K562 (cell line): ENCODE data around the gene GATA6. TPM values are rescaled to one million over a fixed set of nuclear protein-coding genes. Genes with fewer than 3 reads are reported as not detected.
"Not testable (repeated sequence)": the region's sequence is repeated elsewhere in the genome, so short reads cannot be mapped to it uniquely, and the experiment has no call there.

ENCODE experiments used
- ATAC-seq: fragments of 200-7000 bp; cut with Tn5 transposase; 3 replicates; pipeline ENCODE4 v1.9.1; 2020; ENCODE audit warnings: moderate library complexity
- BruUV-seq: library from RNA; stranded (reverse); fragments of 400-500 nt; replicated peaks from 2 replicates; lab custom pipeline; 2021; lab: Mats Ljungman, UMichigan
- CTCF ChIA-PET: fragments of 300-600 bp; formaldehyde crosslinking; extraction: SDS; loops from one replicate; lab custom pipeline; 2021; ENCODE audit warnings: low intra/inter-chr PET ratio; lab: Yijun Ruan, JAX
- POLR2A ChIA-PET: fragments of 300-600, 350-650 bp; sonication (Branson Sonifier 250); formaldehyde crosslinking; extraction: SDS; loops from one replicate; lab custom pipeline; 2021; ENCODE audit warnings: antibody characterized with exemption, inconsistent platforms; lab: Yijun Ruan, JAX
- DNase-seq, 4 experiments: peaks; one replicate each; pipeline versions ENCODE4 v3.0.0 to v3.0.0-alpha.2; 2011 to 2018; ENCODE audit warnings: low spot score in 3 of 4, mixed read lengths in 3 of 4; ENCODE audit errors: extremely low read depth in 1 of 4
- FAIRE-seq: peaks from 2 replicates; lab custom pipeline; 2011; peaks lifted over from hg19 to GRCh38; lab: Jason Lieb, UNC
- H2AFZ ChIP-seq: 2 replicates; pipeline ENCODE4 v1.6.0; 2011; ENCODE audit warnings: low read depth, low read length, control low read depth, inconsistent platforms
- H3K27ac ChIP-seq: fragments of 200-600 bp; 3 replicates; pipeline ENCODE4 v1.8.0; 2011; ENCODE audit warnings: low read depth, mild to moderate bottlenecking, control low read depth, inconsistent platforms, low read length, moderate library complexity, mixed read lengths; ENCODE audit errors: extremely low read depth
- H3K27me3 ChIP-seq, 2 experiments: fragments of 300-600 bp in 1 of 2; 2 replicates in 1 of 2; 3 replicates in 1 of 2; pipeline versions ENCODE4 v1.6.0 to v1.8.0; 2011; ENCODE audit warnings: inconsistent platforms in 2 of 2, low read length in 2 of 2, mild to moderate bottlenecking in 1 of 2, mixed read lengths in 1 of 2, moderate library complexity in 1 of 2; ENCODE audit not compliant: control insufficient read depth in 2 of 2, insufficient read depth in 2 of 2
- H3K36me3 ChIP-seq: fragments of 300-600 bp; 3 replicates; pipeline ENCODE4 v1.8.0; 2011; ENCODE audit warnings: mild to moderate bottlenecking, low read length, inconsistent platforms; ENCODE audit not compliant: control insufficient read depth, insufficient read depth
- H3K4me1 ChIP-seq, 2 experiments: fragments of 200-600 bp in 1 of 2; replicated peaks in 1 of 2; 2 replicates in 1 of 2; 3 replicates in 1 of 2; pipeline versions ENCODE4 v1.5.1 to v1.8.0; 2011; ENCODE audit warnings: inconsistent platforms in 2 of 2, low read length in 2 of 2, mild to moderate bottlenecking in 1 of 2, mixed read lengths in 1 of 2, moderate library complexity in 1 of 2; ENCODE audit not compliant: control insufficient read depth in 2 of 2, insufficient read depth in 2 of 2
- H3K4me2 ChIP-seq: 2 replicates; pipeline ENCODE4 v1.6.1; 2011; ENCODE audit warnings: low read length, control low read depth, inconsistent platforms, mixed read lengths; ENCODE audit not compliant: insufficient read depth
- H3K4me3 ChIP-seq: fragments of 200-600 bp; sonication (generic), shearing (Covaris generic); 2 replicates; pipeline ENCODE4 v1.5.1; 2016; ENCODE audit warnings: control low read depth, inconsistent platforms
- H3K79me2 ChIP-seq: fragments of 200-600 bp; 3 replicates; pipeline ENCODE4 v1.8.0; 2011; ENCODE audit warnings: low read length, inconsistent platforms; ENCODE audit not compliant: control insufficient read depth, insufficient read depth
- H3K9ac ChIP-seq, 2 experiments: 2 replicates each; pipeline versions ENCODE4 v1.6.0 to v1.6.1; 2011; ENCODE audit warnings: low read depth in 2 of 2, low read length in 2 of 2, control low read depth in 1 of 2, inconsistent platforms in 1 of 2, mild to moderate bottlenecking in 1 of 2, mixed read lengths in 1 of 2; ENCODE audit not compliant: insufficient read depth in 1 of 2
- H3K9me1 ChIP-seq: one replicate; pipeline ENCODE4 v1.6.0; 2011; ENCODE audit warnings: inconsistent platforms, mild to moderate bottlenecking, low read length, moderate library complexity; ENCODE audit not compliant: control insufficient read depth, insufficient read depth
- H3K9me3 ChIP-seq: replicated peaks from 2 replicates; pipeline ENCODE4 v1.5.1; 2011; ENCODE audit warnings: low read depth, low read length, inconsistent platforms; ENCODE audit not compliant: control insufficient read depth, insufficient read depth
- H4K20me1 ChIP-seq: replicated peaks from 2 replicates; pipeline ENCODE4 v1.6.1; 2011; ENCODE audit warnings: low read length, inconsistent platforms, mixed read lengths; ENCODE audit not compliant: control insufficient read depth, insufficient read depth
- SAP30 ChIP-seq: fragments of 200-600 bp; sonication (generic); IDR thresholded peaks from 2 replicates; pipeline ENCODE4 v1.6.1; 2012; ENCODE audit warnings: borderline replicate concordance, low read depth, mild to moderate bottlenecking, moderate library complexity, low read length, control low read depth, inconsistent platforms; ENCODE audit not compliant: insufficient read depth, poor library complexity, severe bottlenecking
- SMARCE1 ChIP-seq: fragments of 450-650 bp; IDR thresholded peaks from 2 replicates; pipeline ENCODE4 v1.7.1; 2016; ENCODE audit warnings: mild to moderate bottlenecking
- ZFPM2 ChIP-seq: fragments of 250-450 bp; sonication (Bioruptor Pico); IDR thresholded peaks from 2 replicates; pipeline ENCODE4 v1.5.1; 2022; ENCODE audit warnings: mild to moderate bottlenecking
- WGBS: fragments of 100-300 bp; shearing (Covaris generic); methylation state at CpG from one replicate; pipeline ENCODE4 v1.1.6; 2016; ENCODE audit warnings: low coverage, mixed read lengths; ENCODE audit not compliant: insufficient coverage; ENCODE audit errors: missing lambda C conversion rate; 5-methylcytosine and 5-hydroxymethylcytosine counted together
- in situ Hi-C: fragments of 300-500 bp; cut with MboI; formaldehyde crosslinking; loops from 4 replicates; pipeline ENCODE4 v1.15.0; 2018; ENCODE audit warnings: inconsistent platforms, mixed read lengths
- intact Hi-C: fragments of 100-400 bp; cut with micrococcal nuclease; formaldehyde crosslinking; loops from 2 replicates; pipeline ENCODE4 v1.14.2; 2022
- polyA plus RNA-seq, 8 experiments: library from polyadenylated mRNA; depleted of rRNA in 4 of 8; stranded (reverse) in 5 of 8; unstranded in 3 of 8; fragments of >200 nt; fragmentation: Nextera tagmentation in 2 of 8; fragmentation: Illumina TruSeq in 1 of 8; extraction: Ambion mirVana in 2 of 8; extraction: Trizol in 1 of 8; gene quantifications; 2 replicates each; pipeline versions ENCODE4 v1.2.1 to v1.2.3, GENCODE V29; 2011 to 2014; ENCODE audit warnings: inconsistent platforms in 1 of 8, missing spikeins in 1 of 8
- total RNA-seq, 7 experiments: library from RNA; depleted of rRNA in 6 of 7; stranded (reverse); fragments of >200 nt in 6 of 7; fragmentation: Illumina TruSeq in 2 of 7; extraction: Trizol in 2 of 7; gene quantifications; 2 replicates each; pipeline versions ENCODE4 v1.2.1 to v1.2.3, GENCODE V29; 2011 to 2021; ENCODE audit warnings: low replicate concordance in 1 of 7
- TF ChIP-seq, protein P1 (sequence below): sonication (generic); formaldehyde crosslinking; IDR thresholded peaks from 2 replicates; pipeline ENCODE4 v1.8.1; 2023; ENCODE audit warnings: mild to moderate bottlenecking, missing genetic modification reagents
- TF ChIP-seq, protein P2 (sequence below): fragments of 150-350 bp; IDR thresholded peaks from 2 replicates; pipeline ENCODE4 v1.6.1; 2014; ENCODE audit warnings: low read depth, mild to moderate bottlenecking, low read length, borderline replicate concordance

GATA6 gene
- total and polyA plus RNA-seq, 9 of the 15 experiments (the other 6 are each of a cell fraction or from before 2014, with no cell fraction given): 0.01 to 0.24 (median 0.16) TPM; not detected in 5

DNA sequence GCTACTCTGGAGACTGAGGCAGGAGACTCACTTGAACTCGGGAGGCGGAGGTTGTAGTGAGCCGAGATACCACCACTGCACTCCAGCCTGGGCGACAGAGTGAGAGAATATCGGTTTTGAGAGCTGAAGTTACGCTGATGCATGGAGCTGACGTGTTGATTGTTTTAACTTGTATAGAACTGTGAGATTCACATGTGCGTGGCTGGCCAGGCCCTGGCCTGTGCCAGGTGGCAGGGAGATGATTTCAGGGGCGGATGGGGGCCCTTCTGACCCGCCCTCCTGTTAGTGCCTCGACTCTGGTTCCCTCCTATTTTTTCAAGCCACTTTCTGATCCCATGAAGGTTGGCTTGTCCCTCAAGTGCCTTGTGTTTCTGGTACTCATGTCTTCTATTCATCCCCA, 25.7 kb downstream of the GATA6 start:
- no peaks in the 10 kb centered on the region for H3K79me2 ChIP-seq
- no peaks in the 10 kb centered on the region for H4K20me1 ChIP-seq
- no peak overlapping the region for H3K9ac ChIP-seq
- no peaks in the 10 kb centered on the region for H3K36me3 ChIP-seq
- no peak overlapping the region; the same call in 2 of the 3 replicates for H3K27ac ChIP-seq
- intact Hi-C loops (no loop called here), in situ Hi-C loops (no loop called here)
- TF ChIP-seq SMARCE1 (no peak), SAP30 (no peak), ZFPM2 (CRISPR knock-in tag) (no peak)
- TF ChIP-seq, protein P1, sequence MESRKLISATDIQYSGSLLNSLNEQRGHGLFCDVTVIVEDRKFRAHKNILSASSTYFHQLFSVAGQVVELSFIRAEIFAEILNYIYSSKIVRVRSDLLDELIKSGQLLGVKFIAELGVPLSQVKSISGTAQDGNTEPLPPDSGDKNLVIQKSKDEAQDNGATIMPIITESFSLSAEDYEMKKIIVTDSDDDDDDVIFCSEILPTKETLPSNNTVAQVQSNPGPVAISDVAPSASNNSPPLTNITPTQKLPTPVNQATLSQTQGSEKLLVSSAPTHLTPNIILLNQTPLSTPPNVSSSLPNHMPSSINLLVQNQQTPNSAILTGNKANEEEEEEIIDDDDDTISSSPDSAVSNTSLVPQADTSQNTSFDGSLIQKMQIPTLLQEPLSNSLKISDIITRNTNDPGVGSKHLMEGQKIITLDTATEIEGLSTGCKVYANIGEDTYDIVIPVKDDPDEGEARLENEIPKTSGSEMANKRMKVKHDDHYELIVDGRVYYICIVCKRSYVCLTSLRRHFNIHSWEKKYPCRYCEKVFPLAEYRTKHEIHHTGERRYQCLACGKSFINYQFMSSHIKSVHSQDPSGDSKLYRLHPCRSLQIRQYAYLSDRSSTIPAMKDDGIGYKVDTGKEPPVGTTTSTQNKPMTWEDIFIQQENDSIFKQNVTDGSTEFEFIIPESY (CRISPR knock-in tag): no peak
- TF ChIP-seq, protein P2, sequence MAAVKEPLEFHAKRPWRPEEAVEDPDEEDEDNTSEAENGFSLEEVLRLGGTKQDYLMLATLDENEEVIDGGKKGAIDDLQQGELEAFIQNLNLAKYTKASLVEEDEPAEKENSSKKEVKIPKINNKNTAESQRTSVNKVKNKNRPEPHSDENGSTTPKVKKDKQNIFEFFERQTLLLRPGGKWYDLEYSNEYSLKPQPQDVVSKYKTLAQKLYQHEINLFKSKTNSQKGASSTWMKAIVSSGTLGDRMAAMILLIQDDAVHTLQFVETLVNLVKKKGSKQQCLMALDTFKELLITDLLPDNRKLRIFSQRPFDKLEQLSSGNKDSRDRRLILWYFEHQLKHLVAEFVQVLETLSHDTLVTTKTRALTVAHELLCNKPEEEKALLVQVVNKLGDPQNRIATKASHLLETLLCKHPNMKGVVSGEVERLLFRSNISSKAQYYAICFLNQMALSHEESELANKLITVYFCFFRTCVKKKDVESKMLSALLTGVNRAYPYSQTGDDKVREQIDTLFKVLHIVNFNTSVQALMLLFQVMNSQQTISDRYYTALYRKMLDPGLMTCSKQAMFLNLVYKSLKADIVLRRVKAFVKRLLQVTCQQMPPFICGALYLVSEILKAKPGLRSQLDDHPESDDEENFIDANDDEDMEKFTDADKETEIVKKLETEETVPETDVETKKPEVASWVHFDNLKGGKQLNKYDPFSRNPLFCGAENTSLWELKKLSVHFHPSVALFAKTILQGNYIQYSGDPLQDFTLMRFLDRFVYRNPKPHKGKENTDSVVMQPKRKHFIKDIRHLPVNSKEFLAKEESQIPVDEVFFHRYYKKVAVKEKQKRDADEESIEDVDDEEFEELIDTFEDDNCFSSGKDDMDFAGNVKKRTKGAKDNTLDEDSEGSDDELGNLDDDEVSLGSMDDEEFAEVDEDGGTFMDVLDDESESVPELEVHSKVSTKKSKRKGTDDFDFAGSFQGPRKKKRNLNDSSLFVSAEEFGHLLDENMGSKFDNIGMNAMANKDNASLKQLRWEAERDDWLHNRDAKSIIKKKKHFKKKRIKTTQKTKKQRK: no peak
- no peak overlapping the region for H3K4me3 ChIP-seq
- DNase-seq (no peak), ATAC-seq (no peak), FAIRE-seq (no peak)
- H2AFZ ChIP-seq: peak overlapping the region; percentile 99
- peaks cover 9 to 23% of the 10 kb centered on the region in 2 experiments; a peak in 4 of 5 replicates for H3K4me1 ChIP-seq
- no peaks in the 10 kb centered on the region for H3K27me3 ChIP-seq
- POLR2A ChIA-PET: interaction anchor here (0.6 kb wide), 1 partner anchor 49 kb away, joined by 3 read pairs; no protein-coding TSS in a partner anchor
- no TSS peak for BruUV-seq
- H3K9me3 ChIP-seq: no peaks in the 10 kb centered on the region
- no peak overlapping the region for H3K4me2 ChIP-seq
- 89% methylated on average over 9 of the region's 11 CpGs for WGBS
- no peaks in the 10 kb centered on the region for H3K9me1 ChIP-seq
- CTCF ChIA-PET: no interaction called here

DNA sequence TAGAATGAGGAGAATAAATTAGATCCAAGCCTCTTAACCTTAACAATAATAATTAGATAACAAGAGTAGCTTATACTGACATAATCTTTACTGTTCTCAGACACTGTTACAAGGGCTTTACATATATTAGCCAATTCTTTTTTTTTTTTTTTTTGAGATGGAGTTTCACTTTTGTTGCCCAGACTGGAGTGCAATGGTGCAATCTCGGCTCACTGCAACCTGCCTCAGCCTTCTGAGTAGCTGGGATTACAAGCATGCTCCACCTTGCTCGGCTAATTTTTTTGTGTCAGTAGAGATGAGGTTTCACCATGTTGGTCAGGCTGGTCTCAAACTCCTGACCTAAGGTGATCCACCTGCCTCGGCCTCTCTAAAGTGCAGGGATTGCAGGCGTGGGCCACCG, 27.6 kb downstream of the GATA6 start:
- FAIRE-seq, BruUV-seq, CTCF ChIA-PET, H3K4me2 ChIP-seq, H3K9me1 ChIP-seq, H3K36me3 ChIP-seq, intact Hi-C loops, H3K27me3 ChIP-seq, ATAC-seq, H3K27ac ChIP-seq, H3K79me2 ChIP-seq, in situ Hi-C loops, H3K9ac ChIP-seq, H3K4me3 ChIP-seq, DNase-seq, H4K20me1 ChIP-seq, H2AFZ ChIP-seq, H3K9me3 ChIP-seq: not testable (repeated sequence)
- peaks cover 15 to 19% of the 10 kb centered on the region in 2 experiments for H3K4me1 ChIP-seq
- 72% methylated on average over 5 of the region's 5 CpGs for WGBS
- POLR2A ChIA-PET: interaction anchor here (1.0 to 2.0 kb wide), 3 partner anchors 9 to 16 kb away, joined by 3 to 7 read pairs (median 3); no protein-coding TSS in a partner anchor
